NCI-H2081 treated with DMSO at 0.1 percent for 48 hours (cell line): ENCODE results near the gene MAPK6.
"Not testable (repeated sequence)": the region's sequence is repeated elsewhere in the genome, so short reads cannot be mapped to it uniquely, and the experiment has no call there.

Source experiments
- DNase-seq: peaks from one replicate; lab custom pipeline; 2025; lab: John Stamatoyannopoulos, UW

The MAPK6 gene

DNA sequence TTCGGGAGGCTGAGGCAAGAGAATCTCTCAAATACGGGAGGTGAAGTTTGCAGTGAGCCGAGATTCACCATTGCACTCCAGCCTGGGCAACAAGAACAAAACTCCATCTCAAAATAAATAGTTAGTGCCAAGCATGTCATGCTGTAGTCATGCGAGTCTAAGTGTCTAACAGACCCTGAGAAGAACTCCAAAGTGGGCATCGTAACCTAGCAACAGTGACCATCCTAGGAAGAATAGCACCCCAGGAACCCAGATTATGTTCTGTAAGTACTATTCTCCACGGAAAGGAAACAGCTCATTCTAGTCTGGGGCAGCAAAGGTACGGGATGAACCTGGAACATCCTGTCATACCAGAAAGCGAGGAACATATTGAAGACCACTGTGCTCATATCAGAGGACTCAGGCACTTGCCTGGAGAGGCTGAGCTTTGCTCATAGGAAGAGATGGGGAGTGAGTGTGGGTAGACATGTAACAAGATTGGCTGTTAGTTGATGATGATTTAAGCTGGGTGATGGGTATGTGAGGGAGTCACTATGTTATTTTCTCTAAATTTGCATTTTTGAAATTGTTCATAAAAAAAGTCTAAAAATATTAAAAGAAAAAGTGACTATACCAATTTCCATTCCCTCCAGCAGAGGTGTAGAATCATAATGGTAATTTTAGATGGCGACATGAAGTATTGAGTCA is 61.8 kb downstream of the MAPK6 start:
- DNase-seq, result no peak

DNA sequence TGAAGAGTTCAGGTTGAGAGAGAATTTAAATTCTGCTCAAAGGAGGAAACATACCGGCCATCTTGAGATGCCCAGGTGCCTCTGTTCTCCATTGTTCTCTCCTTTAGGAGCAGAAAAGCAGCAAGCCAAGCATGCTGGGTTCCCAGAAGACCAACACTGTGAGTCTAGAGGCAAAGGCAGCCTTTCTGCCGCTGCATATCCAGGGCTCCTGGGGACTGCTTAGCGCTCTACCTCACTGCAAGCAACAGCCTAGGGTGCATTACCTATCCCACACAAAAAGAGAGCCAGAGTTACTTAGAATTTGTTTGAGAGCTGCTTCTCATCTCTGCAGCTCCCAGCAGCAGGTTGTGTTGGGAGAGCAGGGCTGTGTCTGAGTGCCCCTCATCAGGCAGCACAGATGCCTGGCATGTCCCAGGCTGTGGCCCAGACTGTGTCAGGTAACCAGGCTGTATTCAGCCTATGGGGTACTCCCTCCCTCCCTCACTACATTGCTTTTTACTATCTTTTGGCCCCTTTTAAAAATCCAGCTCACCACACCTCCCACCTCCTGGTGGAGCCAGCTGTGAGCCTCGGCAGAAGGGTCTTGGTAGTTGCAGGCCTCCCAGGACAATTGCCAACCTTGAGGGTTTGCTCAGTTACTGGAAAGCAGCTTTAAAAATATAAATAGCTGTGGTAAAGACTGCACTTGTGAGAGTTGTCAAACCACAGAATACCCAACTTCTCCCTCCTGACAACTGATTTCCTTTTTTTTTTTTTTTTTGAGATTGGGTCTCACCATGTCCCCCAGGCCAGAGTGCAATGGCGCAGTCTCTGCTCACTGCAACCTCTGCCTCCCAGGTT is 63.4 kb downstream of the MAPK6 start:
- no peak for DNase-seq

DNA sequence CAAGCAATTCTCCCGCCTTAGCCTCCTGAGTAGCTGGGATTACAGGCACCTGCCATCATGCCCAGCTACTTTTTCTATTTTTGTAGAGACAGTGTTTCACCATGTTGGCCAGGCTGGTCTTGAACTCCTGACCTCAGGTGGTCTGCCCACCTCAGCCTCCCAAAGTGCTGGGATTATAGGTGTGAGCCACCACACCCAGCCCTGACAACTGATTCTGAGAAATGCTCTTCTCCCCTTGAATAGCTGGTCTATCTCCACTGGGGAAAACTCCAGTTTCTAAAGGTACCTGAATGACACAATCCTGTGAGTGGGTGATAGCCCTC is 64.0 kb downstream of the MAPK6 start:
- DNase-seq, result not testable (repeated sequence)

DNA sequence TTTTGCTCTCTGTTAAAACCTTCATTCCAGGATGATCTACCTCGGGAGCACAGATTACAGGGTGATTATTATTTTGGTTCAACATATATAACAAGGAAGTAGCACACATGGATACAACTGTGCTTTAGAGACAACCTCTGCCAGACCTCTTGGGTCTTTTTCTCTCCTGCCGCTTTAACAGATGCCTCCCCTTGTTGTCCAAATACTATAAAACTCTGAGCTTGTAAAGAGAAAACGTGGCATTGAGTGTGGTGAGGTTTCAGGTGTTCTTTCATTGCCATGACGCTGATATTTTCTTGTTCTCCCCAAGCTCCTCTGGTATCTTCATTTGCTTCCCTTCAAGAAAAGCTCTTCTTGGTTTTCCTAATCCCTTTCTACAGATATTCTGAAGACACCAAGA is 64.6 kb downstream of the MAPK6 start:
- DNase-seq, result no peak

DNA sequence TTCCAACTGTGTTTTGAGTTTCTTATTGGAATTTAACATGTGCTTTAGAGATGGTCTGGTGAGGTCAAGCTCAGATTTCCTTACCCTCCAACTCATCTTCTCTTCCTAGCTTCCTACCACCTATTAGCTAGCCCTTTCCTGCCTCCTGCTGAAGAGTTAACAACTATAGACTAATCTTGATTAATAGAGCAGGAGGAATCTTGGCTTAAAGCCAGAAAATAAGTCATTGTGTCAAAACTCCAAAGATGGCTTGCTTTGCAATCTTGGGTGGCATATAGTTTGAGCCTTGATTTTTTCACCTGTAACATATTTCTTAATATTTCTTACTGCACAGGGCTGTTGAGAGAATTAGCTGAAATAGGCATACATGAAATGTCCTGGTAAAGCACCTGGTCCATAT is 66.3 kb downstream of the MAPK6 start:
- DNase-seq, result no peak

GRCh38 chr15:52086011-52086786 is 67.2 kb downstream of the MAPK6 start:
- DNase-seq, result no peak

- no peak for DNase-seq
Observed at GRCh38 chr15:52090193-52090592, 71.2 kb downstream of the MAPK6 start.

DNA sequence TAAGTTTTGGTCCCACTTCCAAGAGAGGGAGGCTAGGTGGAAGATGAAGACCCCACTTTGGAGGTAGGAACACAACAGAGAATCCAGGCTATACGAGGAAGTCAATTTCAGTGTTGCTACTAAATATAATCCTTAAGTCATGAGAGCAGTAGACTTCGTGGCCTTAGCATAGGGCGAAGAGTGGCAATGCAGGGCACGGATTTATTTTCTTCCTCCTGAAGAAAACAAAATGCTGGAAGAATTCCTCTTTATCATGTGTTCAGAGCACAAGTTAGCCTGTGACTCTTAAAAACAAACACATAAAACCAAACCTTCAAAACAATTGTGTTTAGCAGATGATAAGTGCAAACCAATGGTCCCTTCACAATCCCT is 74.1 kb downstream of the MAPK6 start:
- DNase-seq, result no peak

DNA sequence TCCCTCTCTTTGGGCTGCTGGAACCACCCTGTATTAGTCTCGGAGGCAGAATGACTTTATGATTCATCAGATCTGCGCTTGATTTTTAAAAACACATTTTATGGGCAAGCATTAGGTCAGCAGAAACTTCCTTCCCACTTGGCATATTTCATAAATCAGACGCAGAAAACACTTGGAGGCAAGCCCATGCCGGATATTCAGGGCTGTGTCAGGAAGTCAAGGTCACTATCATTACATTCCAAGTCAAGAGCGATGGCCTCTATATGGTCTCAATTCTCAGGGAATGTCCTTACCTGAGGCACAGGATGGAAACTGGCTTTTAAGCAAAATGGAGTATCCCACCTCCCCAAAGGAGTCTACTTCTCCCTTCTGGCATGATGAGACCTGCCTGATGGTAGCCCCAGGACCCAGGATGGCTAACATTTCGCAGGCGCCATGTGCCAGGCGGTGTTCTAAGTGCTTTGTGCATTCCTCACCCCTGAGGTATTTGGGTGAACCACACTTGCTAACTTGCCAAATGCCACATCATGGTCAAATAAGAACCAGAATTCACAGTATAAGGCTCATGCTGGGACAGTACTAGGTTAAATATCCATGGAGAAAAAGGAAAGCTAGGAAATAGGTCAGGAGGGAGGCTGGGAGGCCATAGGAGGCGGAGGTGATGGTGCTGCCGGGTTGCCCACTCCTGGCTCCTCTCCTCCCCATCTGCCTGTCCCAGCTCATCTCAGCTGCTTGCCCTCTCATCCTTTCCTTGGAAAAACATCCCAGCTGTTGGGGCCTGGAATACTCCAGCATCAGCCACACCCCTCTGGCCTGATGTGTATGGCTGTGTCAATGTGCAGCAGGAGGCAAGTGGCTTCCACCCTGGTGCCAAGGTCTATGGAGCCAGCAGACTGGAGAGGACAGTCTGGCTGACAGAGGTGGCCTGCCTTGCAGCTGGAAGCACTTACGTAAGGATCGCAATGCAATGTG is 74.8 kb downstream of the MAPK6 start:
- no peak for DNase-seq

DNA sequence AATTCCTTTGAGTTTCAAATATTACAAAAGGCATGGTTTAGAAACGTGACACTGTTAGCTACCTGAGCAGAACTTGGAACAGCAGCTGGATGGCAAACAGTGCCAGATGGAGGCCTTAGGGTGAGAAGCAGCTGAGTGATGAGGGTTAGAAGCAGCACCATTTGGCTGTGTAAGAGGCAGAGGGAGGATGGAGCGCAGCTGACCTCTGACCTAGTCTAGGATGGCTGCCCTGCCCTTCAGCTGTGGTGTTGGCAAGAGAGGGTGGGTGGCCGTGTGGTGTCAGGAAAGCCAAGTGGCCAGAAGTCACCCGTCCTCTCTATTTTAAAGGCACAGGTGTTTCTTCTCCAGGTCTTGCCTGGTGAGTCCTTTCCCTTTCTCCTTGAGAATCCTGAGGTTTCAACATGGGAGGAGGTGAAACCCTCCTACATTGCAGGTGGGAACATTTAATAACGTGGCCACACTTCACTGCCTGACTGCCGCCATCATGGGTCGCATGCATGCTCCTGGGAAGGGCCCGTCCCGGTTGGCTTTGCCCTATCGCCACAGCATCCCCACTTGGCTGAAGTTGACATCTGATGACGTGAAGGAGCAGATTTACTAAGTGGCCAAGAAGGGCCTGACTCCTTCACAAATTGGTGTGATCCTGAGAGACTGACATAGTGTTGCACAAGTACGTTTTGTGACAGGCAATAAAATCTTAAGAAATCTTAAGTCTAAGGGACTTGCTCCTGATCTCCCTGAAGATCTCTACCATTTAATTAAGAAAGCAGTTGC is 76.0 kb downstream of the MAPK6 start:
- DNase-seq, result no peak

DNA sequence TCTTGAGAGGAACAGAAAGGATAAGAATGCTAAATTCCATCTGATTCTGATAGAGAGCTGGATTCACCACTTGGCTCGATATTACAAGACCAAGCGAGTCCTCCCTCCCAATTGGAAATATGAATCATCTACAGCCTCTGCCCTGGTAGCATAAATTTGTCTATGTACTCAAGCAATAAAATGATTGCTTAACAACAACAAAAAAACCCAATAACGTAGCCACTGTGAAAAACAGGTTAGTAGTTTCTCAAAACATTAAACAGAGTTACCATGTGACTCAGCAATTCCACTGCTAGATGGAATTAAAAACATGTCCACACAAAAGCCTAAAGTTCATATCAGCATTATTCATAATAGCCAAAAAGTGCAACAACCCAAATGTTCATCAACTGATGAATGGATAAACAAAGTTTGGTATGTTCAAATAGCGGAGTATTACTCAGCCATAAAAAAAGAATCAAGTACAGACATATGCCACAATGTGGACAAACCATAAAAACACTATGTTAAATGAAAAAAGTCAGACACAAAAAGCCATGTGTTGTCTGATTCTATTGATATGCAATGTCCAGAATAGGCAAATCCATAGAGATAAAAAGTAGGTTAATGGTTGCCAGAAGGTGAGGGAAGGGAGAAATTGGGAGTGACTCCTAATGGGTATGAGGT is 76.7 kb downstream of the MAPK6 start:
- no peak for DNase-seq

DNA sequence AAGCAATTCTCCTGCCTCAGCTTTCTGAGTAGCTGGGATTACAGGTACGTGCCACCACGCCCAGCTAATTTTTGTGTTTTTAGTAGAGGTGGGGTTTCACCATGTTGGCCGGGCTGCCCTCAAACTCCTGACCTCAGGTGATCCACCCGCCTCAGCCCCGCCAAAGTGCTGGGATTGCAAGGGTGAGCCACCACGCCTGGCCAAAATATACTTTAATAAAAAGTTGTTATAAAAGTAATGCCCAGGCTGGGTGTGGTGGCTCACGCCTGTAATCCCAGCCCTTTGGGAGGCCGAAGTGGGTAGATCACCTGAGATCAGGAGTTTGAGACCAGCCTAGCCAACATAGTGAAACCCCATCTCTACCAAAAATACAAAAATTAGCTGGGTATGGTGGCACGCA is 77.5 kb downstream of the MAPK6 start:
- not testable (repeated sequence) for DNase-seq

GRCh38 chr15:52097180-52097579 is 78.2 kb downstream of the MAPK6 start:
- DNase-seq, result no peak

DNA sequence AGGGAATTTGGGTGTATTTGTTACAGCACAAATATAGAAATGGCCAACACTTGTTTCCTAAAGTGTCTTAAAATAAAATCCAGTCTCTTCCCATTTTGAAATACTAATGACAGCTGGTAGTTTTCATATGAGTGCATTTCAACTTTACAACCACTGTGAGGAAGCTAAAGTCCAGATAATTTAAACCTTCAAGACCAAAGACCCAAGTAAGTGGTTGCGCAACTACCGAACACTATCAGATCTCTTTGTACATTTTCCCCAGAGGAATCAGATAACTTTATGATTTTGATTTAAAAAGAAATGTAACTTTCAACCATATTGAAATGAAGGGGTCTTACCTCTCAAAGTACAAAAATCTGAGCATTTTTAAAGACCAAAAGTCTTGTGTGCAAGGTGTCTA is 79.3 kb downstream of the MAPK6 start:
- no peak for DNase-seq

DNA sequence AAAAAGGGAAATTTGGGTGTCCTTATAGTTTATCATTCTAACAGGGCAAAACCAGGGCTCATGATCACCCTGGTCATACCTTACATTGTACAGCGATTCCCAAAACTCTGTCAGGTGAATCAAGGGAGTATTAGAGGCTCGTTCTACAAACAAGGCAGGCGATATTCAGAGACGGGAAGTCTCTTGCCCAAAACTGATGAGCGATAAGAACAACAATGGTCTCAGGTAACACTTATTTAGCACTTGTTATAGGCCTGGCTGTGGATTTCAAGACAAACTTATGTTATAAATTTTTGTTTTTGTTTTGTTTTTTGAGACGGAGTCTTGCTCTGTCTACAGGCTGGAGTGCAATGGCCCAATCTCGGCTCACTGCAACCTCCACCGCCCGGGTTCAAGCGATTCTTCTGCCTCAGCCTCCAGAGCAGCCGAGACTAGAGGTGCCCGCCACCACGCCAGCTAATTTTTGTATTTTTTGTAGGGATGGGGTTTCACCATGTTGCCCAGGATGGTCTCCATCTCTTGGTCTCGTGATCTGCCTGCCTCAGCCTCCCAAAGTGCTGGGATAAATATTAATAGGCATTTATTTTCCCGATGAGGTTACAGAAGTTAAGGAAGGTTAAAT is 80.7 kb downstream of the MAPK6 start:
- DNase-seq, result no peak

DNA sequence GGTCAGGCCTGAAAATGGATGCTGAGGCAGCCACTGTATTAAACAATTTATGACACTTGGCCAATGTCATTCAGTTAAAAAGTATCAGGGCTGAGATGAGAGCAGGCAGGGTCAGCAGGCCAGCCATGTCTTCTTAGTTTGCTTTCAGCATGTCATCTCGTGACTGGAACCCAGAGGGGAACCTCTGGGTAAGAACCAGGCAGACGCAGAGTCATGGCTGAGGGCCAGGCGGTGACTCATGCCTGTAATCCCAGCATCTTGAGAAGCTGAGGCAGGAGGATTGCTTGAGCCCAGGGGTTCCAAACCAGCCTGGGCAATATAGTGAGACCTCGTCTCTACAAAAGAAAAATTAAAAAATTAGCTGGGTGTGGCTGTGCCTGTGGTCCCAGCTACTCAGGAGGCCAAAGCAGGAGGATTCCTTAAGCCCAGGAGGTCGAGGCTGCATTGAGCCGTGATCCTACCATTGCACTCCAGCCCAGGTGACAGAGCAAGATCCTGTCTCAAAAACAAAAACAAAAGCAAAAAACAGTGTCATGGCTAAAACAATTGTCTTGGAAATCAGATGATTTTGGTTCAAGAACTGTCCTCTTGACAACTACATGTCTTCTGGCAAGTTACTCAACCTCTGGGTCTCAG is 81.9 kb downstream of the MAPK6 start:
- no peak for DNase-seq

GRCh38 chr15:52101542-52102323 is 82.7 kb downstream of the MAPK6 start:
- no peak for DNase-seq

- DNase-seq, result no peak
Observed at GRCh38 chr15:52102463-52102862, 83.4 kb downstream of the MAPK6 start.
